Measurements from ENCODE around the gene TSEN34.

- TF ChIP-seq POLR2AphosphoS5 (IDR thresholded peaks at IDR 0.05) (no peak), CTCF (IDR thresholded peaks at IDR 0.05) (no peak), POLR2A (IDR thresholded peaks at IDR 0.05) (no peak)
Observed at GRCh38 chr19:54162241-54162805, 28.8 kb upstream of the TSEN34 start.
